H1 (cell line): ENCODE results near the gene ARHGAP10. TPM values are rescaled to one million over a fixed set of nuclear protein-coding genes. Genes with fewer than 3 reads are reported as not detected.

Experiments used
- ASH2L ChIP-seq: fragments of 200-600, 300-600 bp; sonication (generic); IDR thresholded peaks from one replicate; pipeline ENCODE4 v1.7.1; 2017; ENCODE audit warnings: low read length
- CHD2 ChIP-seq: IDR thresholded peaks from 2 replicates; pipeline ENCODE4 v1.6.1; 2012; ENCODE audit warnings: low read length, improper control_type of control experiment
- SUZ12 ChIP-seq: fragments of 200-600 bp; sonication (generic); IDR thresholded peaks from 2 replicates; pipeline ENCODE4 v1.6.1; 2012; ENCODE audit warnings: mild to moderate bottlenecking, inconsistent platforms, low read length, moderate library complexity, mixed read lengths
- polyA plus RNA-seq, 7 experiments: library from polyadenylated mRNA; depleted of rRNA in 3 of 7; stranded (reverse) in 5 of 7; unstranded in 2 of 7; fragments of >200 nt in 5 of 7; fragments of 200-250 nt in 2 of 7; gene quantifications; 1 replicate in 5 of 7; 2 replicates in 1 of 7; 4 replicates in 1 of 7; pipeline versions ENCODE4 v1.2.1 to v1.2.3, GENCODE V29; 2011 to 2013; ENCODE audit warnings: missing spikeins in 2 of 7, mixed read lengths in 2 of 7
- total RNA-seq: library from RNA; stranded (reverse); fragmentation: NEBNext Ultra II Directional; extraction: Animal tissue kit (Norgen Biotek cat#: 25700); gene quantifications from 2 replicates; pipeline ENCODE4 v1.2.1, GENCODE V29; 2021

The ARHGAP10 gene
- total and polyA plus RNA-seq, 2 of the 8 experiments (the other 6 are each of a cell fraction or from before 2014, with no cell fraction given) = 3.7 to 6.1 TPM

DNA sequence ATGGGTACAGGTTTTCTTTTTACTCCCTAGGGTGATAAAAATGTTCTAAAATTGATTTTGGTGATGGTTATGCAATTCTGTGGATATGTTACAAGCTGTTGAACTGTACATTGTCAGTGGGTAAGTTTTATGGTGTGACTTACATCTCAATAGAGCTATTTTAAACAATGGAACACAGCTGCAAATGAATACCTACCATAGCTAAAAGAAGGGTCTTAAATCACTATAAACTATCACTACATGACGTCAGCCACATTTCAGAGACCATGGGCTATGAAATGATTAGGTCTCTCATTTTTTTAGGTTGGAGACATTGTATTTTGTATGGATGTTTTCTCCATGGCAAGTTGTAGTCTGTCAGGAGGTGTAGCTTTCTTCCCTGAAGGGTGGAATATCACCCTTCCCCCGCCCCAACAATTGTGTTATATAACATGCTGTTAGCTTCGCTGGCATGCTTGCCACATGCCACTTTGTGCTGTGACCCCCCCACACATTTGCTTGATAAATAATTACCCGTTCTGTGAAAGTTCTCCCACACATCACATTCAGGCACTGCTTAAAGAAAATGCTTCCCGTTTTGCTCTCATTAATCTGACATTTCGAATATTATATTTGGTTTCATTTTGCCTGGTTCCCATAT, 159.7 kb downstream of the ARHGAP10 start (continued):
- TF ChIP-seq ASH2L (no peak), CHD2 (no peak), SUZ12 (no peak)
- TF ChIP-seq, all 59 proteins: peak for 0
